SKM-1 (cell line): ENCODE data around the gene EFNA3.

Source experiments
- DNase-seq: peaks from one replicate; lab custom pipeline; 2025; ENCODE audit not compliant: unreplicated experiment; lab: John Stamatoyannopoulos, UW

The EFNA3 gene, protein sequence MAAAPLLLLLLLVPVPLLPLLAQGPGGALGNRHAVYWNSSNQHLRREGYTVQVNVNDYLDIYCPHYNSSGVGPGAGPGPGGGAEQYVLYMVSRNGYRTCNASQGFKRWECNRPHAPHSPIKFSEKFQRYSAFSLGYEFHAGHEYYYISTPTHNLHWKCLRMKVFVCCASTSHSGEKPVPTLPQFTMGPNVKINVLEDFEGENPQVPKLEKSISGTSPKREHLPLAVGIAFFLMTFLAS

GRCh38 chr1:155078469-155079209, at the start of gene EFNA3:
Gene EFNA3 (plus strand): TSS chr1:155078837. CDS start chr1:155078942, 105 bp downstream.
- no peak for DNase-seq

DNA sequence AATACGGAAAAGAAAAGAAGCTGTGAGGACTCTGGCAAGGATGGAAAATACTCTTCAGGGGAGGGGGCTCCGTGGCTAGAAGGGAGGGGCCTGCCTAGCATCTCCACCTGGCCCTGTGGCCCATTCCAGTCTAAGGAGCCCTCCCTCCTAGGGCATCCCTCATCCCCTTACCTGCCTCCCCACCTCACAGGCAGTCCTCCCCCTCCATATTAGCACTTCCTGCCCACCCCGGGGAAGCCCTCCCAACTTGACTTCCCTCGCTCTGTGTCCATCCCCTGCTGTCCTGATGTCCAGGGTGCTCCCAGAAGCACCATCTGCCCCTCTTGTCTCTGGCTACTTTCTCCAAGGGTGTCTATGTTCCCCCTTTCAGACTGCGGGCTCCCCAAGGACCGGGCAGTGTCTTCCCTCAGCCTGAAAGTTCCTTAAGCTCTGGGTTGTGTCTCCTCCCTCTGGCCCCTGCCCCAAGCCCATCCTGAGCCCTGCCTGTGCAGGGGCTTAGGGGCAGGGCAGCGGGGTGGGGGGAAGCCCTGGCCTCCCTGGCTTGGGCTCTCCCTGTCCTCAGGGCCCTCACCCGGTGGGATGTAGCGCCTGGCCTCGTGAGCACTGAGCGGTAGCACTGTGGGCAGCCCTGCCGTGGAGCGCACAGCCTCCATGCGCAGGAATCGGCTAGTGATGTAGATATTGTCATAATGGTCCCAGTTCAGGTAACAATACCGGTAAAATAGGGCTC, 49.0 kb upstream of the EFNA3 start:
- DNase-seq = no peak

DNA sequence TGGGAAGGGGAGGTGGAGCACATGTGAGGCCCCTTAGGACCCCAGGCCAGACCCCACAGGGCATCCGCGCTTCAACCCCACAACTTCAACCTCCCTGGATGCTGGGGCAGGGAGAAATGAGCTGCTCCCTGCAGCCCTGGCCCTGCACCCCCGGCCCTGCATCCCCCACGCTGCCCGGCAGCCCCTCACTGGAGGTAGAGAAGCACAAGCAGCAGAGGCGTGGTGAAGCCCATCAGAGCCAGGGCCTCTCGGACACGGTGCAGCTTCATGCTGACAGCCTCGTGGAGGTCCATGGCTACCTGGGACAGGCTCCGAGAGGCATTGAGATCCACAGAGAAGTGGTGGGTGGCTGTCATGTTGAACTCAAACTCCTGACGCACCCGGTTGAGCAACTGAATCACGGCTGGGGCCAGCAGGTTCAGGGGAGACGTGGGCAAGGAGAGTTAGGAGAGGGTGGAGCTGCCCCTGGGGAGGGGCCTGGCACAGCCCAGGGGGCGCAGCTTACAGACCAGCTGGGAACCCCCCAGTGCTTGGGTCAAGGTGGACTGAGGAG, 48.3 kb upstream of the EFNA3 start:
- no peak for DNase-seq

DNA sequence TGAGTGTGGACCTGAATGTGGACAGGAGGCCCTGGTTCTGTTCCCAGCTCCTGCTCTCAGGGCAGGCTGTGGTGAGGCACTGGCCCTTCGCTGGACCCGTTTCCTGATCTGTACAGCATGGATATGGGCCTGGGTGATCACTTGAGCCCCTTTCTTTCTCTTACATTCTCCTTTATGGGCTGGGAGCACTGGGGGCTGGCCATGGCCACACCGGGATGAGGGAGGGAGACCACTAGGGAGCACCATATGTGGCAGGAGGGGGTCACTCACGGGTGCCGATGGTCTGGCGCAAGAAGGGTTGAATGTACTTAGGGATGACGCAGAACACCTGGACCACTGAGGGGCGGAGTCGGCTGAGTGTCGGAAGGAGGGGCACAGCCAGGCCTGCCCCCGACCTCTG, 47.7 kb upstream of the EFNA3 start:
- no peak for DNase-seq

GRCh38 chr1:155032886-155033285, 45.8 kb upstream of the EFNA3 start:
- no peak for DNase-seq

GRCh38 chr1:155033524-155033923, 45.1 kb upstream of the EFNA3 start, which contains the start of the genes DCST1 and DCST2:
Gene DCST1 (plus strand): TSS chr1:155033824. CDS start chr1:155034037, 213 bp downstream.
Gene DCST2 (minus strand): TSS chr1:155033781. CDS start chr1:155033701, 80 bp downstream.
- DNase-seq = no peak

GRCh38 chr1:155034318-155035208, 44.1 kb upstream of the EFNA3 start:
- DNase-seq = no peak

DNA sequence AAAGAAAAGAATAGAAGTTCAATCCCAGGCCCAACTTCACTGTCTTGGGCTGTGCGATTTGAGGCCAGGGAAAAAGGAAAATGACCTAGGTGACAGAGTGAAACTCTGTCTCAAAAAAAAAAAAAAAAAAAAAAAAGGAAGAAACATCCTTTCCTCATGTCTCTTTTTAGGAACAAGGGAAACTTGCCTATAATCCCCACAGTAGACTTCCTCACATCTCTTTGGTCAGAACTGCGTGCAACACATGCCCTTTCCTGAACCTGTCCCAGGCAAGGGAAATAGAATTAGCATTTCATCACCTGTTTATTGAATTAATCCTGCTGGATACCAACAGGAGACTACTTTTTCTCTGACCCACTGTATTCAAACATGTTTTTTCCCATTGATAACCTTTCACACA, 42.7 kb upstream of the EFNA3 start:
- no peak for DNase-seq

DNA sequence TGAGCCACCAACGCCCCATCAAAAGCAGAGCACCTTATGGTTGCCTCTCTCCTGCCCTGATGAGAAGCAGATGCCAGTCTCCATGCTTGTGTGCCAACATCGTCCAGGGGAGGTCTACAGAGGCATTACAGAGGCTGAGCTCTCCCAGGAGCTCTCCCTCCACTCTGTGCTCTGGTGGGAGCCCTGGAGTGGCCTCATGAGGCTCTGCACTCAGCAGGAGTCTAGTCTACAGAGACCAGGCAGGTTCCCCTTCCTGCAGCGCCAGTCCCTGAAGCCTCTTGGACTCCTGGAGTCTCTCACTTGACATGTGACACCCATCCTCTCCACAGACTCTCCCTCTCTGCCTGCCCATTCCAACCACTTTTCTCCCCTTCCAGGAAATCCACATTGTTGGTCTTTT, 41.6 kb upstream of the EFNA3 start:
- no peak for DNase-seq

GRCh38 chr1:155037851-155038441, 40.7 kb upstream of the EFNA3 start:
- DNase-seq = no peak

DNA sequence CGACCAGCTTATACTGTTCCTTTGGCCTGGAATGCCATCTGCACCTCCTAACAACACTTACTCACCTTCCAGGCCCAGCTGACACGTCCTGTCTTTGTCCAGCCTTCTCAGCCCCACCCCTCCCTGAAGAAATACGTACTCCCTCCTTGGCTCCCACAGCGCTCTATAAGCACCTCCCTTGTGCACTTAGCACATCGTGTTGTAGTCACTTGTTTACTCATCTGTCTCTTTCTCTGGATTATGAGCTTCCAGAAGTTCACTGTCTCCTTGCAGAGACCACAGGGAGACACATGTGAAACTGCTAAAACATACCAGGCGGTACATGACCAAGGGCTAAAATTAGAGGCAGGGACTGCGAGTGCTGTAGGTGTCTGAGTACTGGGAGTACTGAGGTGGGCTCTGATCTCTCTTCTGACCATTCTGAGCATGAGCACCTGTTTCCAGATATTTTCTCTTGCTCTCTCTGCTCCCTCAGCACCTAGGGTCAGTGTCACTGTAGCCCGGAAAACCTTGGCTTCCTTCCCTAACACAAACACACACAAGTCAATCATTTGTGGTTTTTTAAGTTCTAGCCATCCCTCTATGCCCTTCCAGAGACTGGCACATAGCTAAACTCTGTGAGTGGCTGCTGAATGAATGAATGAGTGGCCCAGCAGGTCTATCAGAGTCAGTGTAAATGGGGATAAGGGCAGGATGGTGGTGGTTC, 39.9 kb upstream of the EFNA3 start:
- DNase-seq = no peak

DNA sequence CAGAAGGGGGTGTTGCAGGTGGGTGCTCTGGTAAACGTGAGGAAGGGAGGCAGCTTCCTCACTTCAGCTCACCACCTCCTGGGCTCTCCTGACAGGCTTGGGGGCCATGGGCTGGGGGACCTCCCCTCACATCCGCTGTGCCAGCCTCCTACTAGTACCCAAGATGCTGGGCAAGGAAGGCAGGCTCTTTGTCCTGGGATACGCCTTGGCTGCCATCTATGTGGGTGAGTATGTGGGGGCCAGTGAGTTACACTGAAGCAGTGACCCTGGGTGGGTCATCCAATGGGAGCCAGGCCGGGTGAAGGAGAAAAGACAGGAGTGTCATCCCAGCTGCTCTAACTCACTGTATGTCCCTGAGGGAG, 39.3 kb upstream of the EFNA3 start:
- no peak for DNase-seq

DNA sequence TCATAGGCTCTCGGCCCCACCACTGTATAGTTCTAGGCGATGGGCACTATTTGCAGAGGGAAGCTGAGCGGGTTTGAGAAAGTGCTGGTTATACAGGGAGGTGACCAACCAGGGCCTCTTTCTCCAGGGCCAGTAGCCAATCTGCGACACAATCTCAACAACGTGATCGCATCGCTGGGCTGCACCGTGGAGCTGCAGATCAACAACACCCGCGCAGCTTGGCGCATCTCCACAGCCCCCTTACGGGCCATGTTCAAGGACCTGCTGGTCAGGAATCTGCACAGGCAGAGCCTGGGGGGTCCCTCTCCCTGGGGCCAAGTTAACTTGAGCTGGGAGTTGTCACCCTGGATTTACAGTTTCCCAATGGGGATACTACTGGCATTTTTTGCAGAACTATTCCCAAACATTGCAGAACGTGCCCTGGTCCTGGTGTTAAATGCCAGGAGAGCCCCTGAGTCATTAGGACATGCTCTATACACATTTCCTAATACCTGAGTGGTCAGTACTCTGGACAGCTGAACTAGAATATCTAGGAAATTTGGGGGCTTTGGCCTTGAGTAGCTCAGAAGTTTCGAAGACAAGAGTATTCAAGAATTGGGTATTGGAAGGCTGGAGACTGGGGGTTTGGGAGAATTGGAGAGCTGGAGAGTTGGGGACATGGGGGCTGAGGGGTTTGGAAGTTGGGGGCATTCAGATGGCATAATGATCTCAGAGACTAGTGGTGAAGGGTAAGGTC, 38.1 kb upstream of the EFNA3 start:
- no peak for DNase-seq

GRCh38 chr1:155042789-155043188, 35.8 kb upstream of the EFNA3 start:
- no peak for DNase-seq

DNA sequence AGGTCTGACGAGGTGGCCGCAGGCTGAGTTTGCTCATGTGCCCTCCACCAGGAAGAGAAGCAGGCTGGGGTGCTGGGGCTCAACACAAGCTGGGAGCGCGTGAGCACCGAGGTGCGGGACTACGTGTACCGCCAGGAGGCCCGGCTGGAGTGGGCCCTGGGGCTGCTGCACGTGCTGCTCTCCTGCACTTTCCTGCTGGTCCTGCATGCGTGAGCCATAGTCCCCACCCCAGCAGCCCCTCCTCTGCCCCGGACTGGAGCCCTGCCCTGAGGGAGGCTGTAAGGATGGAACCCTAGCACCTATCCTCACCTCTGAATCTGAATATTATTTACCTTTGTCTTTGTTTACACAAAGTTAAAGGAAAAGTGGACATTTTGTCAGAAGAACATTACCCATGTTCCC, 35.3 kb upstream of the EFNA3 start:
- no peak for DNase-seq

- DNase-seq = no peak
Observed at GRCh38 chr1:155043793-155044192, 34.8 kb upstream of the EFNA3 start.

GRCh38 chr1:155044365-155044764, 34.3 kb upstream of the EFNA3 start:
- no peak for DNase-seq

GRCh38 chr1:155044812-155045657, 33.6 kb upstream of the EFNA3 start:
- DNase-seq = peak; percentile 87
